Neural progenitor cell (in vitro differentiated cells): ENCODE measurements around the gene STK10. TPM values are rescaled to one million over a fixed set of nuclear protein-coding genes. Genes with fewer than 3 reads are reported as not detected.

Source experiments
- DNase-seq: peaks from one replicate; pipeline ENCODE4 v3.0.0-alpha.2; 2016; ENCODE audit warnings: low spot score
- H2AFZ ChIP-seq: fragments of 200-600 bp; sonication (generic); replicated peaks from 2 replicates; pipeline ENCODE4 v1.6.1; 2016; ENCODE audit warnings: antibody characterized with exemption
- H3F3A ChIP-seq: fragments of 200-600 bp; sonication (generic); 2 replicates; pipeline ENCODE4 v1.6.1; 2016; ENCODE audit warnings: antibody characterized with exemption, low read depth
- H3K27ac ChIP-seq: fragments of 200-600 bp; sonication (generic); 2 replicates; pipeline ENCODE4 v1.5.1; 2016; ENCODE audit warnings: mild to moderate bottlenecking
- H3K27me3 ChIP-seq: fragments of 200-600 bp; sonication (generic); 2 replicates; pipeline ENCODE4 v1.6.1; 2016; ENCODE audit warnings: mild to moderate bottlenecking, moderate library complexity
- H3K36me3 ChIP-seq: fragments of 200-600 bp; sonication (generic); 2 replicates; pipeline ENCODE4 v1.5.1; 2016
- H3K4me1 ChIP-seq: fragments of 200-600 bp; sonication (generic); 2 replicates; pipeline ENCODE4 v1.6.1; 2016; ENCODE audit warnings: mixed run types
- H3K4me2 ChIP-seq: fragments of 200-600 bp; sonication (generic); 2 replicates; pipeline ENCODE4 v1.6.1; 2016
- H3K4me3 ChIP-seq: fragments of 200-600 bp; sonication (generic); 2 replicates; pipeline ENCODE4 v1.5.1; 2016
- H3K79me2 ChIP-seq: fragments of 200-600 bp; sonication (generic); 2 replicates; pipeline ENCODE4 v1.6.1; 2016; ENCODE audit warnings: low read depth
- H3K9ac ChIP-seq: fragments of 200-600 bp; sonication (generic); 2 replicates; pipeline ENCODE4 v1.6.1; 2016
- H3K9me3 ChIP-seq: fragments of 200-600 bp; sonication (generic); 2 replicates; pipeline ENCODE4 v1.5.1; 2016; ENCODE audit warnings: low read depth
- H4K20me1 ChIP-seq: fragments of 200-600 bp; sonication (generic); 2 replicates; pipeline ENCODE4 v1.6.1; 2016; ENCODE audit warnings: low read depth
- H3K27ac Mint-ChIP-seq: 3 replicates; pipeline ENCODE4 v1.8.0; 2021; ENCODE audit warnings: mixed read lengths
- H3K27me3 Mint-ChIP-seq: 2 replicates; pipeline ENCODE4 v1.8.0; 2022; ENCODE audit warnings: low read depth, mild to moderate bottlenecking, inconsistent platforms, moderate library complexity, mixed read lengths; ENCODE audit not compliant: insufficient read depth
- H3K36me3 Mint-ChIP-seq: 3 replicates; pipeline ENCODE4 v1.8.0; 2021; ENCODE audit warnings: mixed read lengths
- H3K4me1 Mint-ChIP-seq: 3 replicates; pipeline ENCODE4 v1.8.0; 2021; ENCODE audit warnings: mixed read lengths
- H3K4me3 Mint-ChIP-seq: 3 replicates; pipeline ENCODE4 v1.8.0; 2021; ENCODE audit warnings: mild to moderate bottlenecking, moderate library complexity, mixed read lengths
- H3K9me3 Mint-ChIP-seq: 3 replicates; pipeline ENCODE4 v1.8.0; 2020; ENCODE audit warnings: mixed read lengths
- CTCF ChIP-seq: fragments of 200-600 bp; sonication (generic); IDR thresholded peaks from 2 replicates; pipeline ENCODE4 v1.5.1; 2017; ENCODE audit warnings: antibody characterized with exemption, mild to moderate bottlenecking
- EZH2 ChIP-seq: fragments of 200-600 bp; sonication (generic); IDR thresholded peaks from 2 replicates; pipeline ENCODE4 v1.6.1; 2017; ENCODE audit warnings: antibody characterized with exemption, mild to moderate bottlenecking, moderate library complexity
- EZH2phosphoT487 ChIP-seq: fragments of 200-600 bp; sonication (generic); IDR thresholded peaks from 2 replicates; pipeline ENCODE4 v1.6.1; 2017; ENCODE audit warnings: antibody characterized with exemption
- total RNA-seq: library from RNA; depleted of rRNA; stranded (reverse); fragments of >200 nt; gene quantifications from 2 replicates; pipeline ENCODE4 v1.2.3, GENCODE V29; 2015; ENCODE audit warnings: low replicate concordance

The STK10 gene
- total RNA-seq, 1 donor from 2014 or later = 4.4 TPM

- Histone ChIP-seq H3K27me3 (no peaks in the 10 kb centered on the region), H3K79me2 (no peaks in the 10 kb centered on the region), H2AFZ (no peak overlapping the region), H3K4me1 (peaks cover 8% of the 10 kb centered on the region), H3K9ac (no peak overlapping the region), H3K4me3 (no peak overlapping the region), H3K27ac (no peak overlapping the region), H4K20me1 (no peaks in the 10 kb centered on the region), H3K4me2 (no peak overlapping the region), H3F3A (peaks cover 3% of the 10 kb centered on the region), H3K9me3 (no peaks in the 10 kb centered on the region), H3K36me3 (no peaks in the 10 kb centered on the region)
- H3K36me3 Mint-ChIP-seq = peaks cover 4% of the 10 kb centered on the region
- H3K4me1 Mint-ChIP-seq = peaks cover 22% of the 10 kb centered on the region
- H3K27me3 Mint-ChIP-seq = no peaks in the 10 kb centered on the region
- no peak overlapping the region for H3K27ac Mint-ChIP-seq
- H3K9me3 Mint-ChIP-seq = peaks cover 7% of the 10 kb centered on the region
- TF ChIP-seq CTCF (no peak), EZH2phosphoT487 (no peak), EZH2 (no peak)
- no peak overlapping the region for H3K4me3 Mint-ChIP-seq
- no peak for DNase-seq
Observed at GRCh38 chr5:172180936-172181335, 7.1 kb downstream of the STK10 start.

- TF ChIP-seq EZH2 (no peak), CTCF (no peak), EZH2phosphoT487 (no peak)
- peaks cover 5% of the 10 kb centered on the region for H3F3A ChIP-seq
- peak overlapping the region; percentile 42 for H3K27ac Mint-ChIP-seq
- peaks cover 24% of the 10 kb centered on the region for H3K4me1 Mint-ChIP-seq
- peaks cover 2% of the 10 kb centered on the region for H3K27me3 Mint-ChIP-seq
- peaks cover 8% of the 10 kb centered on the region for H3K4me1 ChIP-seq
- H3K4me2 ChIP-seq = no peak overlapping the region
- no peaks in the 10 kb centered on the region for H3K9me3 ChIP-seq
- H2AFZ ChIP-seq = no peak overlapping the region
- H3K9ac ChIP-seq = no peak overlapping the region
- H3K4me3 Mint-ChIP-seq = no peak overlapping the region
- peaks cover 7% of the 10 kb centered on the region for H3K9me3 Mint-ChIP-seq
- DNase-seq = no peak
- H3K27ac ChIP-seq = no peak overlapping the region
- H3K36me3 Mint-ChIP-seq = peaks cover 4% of the 10 kb centered on the region
- H3K79me2 ChIP-seq = no peaks in the 10 kb centered on the region
- no peak overlapping the region for H3K4me3 ChIP-seq
- H3K36me3 ChIP-seq = no peaks in the 10 kb centered on the region
- no peaks in the 10 kb centered on the region for H3K27me3 ChIP-seq
- H4K20me1 ChIP-seq = no peaks in the 10 kb centered on the region
Observed at GRCh38 chr5:172178991-172179989, 8.7 kb downstream of the STK10 start.

- Histone ChIP-seq H3K79me2 (no peaks in the 10 kb centered on the region), H3K36me3 (no peaks in the 10 kb centered on the region), H3K4me3 (no peak overlapping the region), H3F3A (peaks cover 9% of the 10 kb centered on the region), H3K27me3 (no peaks in the 10 kb centered on the region), H2AFZ (no peak overlapping the region), H3K4me2 (no peak overlapping the region), H3K9ac (no peak overlapping the region), H3K4me1 (peaks cover 8% of the 10 kb centered on the region), H3K9me3 (no peaks in the 10 kb centered on the region), H4K20me1 (no peaks in the 10 kb centered on the region), H3K27ac (no peak overlapping the region)
- peak; percentile 28 for DNase-seq
- Mint-ChIP-seq H3K9me3 (peaks cover 7% of the 10 kb centered on the region), H3K27me3 (peaks cover 3% of the 10 kb centered on the region), H3K27ac (no peak overlapping the region), H3K4me3 (no peak overlapping the region), H3K36me3 (peaks cover 4% of the 10 kb centered on the region), H3K4me1 (peaks cover 31% of the 10 kb centered on the region)
- TF ChIP-seq EZH2phosphoT487 (no peak), CTCF (no peak), EZH2 (no peak)
Observed at GRCh38 chr5:172178301-172178987, 9.6 kb downstream of the STK10 start.
